Loucy (cell line): Measurements from ENCODE around the gene SLU7.

Experiments used
- H2AFZ ChIP-seq: fragments of 200-600 bp; sonication (generic); 2 replicates; pipeline ENCODE4 v1.6.0; 2016; ENCODE audit warnings: antibody characterized with exemption, mild to moderate bottlenecking, low read length, moderate library complexity
- H3F3A ChIP-seq: fragments of 200-600 bp; 2 replicates; pipeline ENCODE4 v1.6.0; 2016; ENCODE audit warnings: antibody characterized with exemption, low read depth, mild to moderate bottlenecking
- H3K27me3 ChIP-seq: fragments of 200-600 bp; sonication (generic); 2 replicates; pipeline ENCODE4 v1.6.1; 2014; ENCODE audit warnings: low read length, mild to moderate bottlenecking; ENCODE audit not compliant: insufficient read depth, poor library complexity, severe bottlenecking
- H3K36me3 ChIP-seq: fragments of 200-600 bp; sonication (generic); 2 replicates; pipeline ENCODE4 v1.6.1; 2016; ENCODE audit warnings: low read length; ENCODE audit not compliant: insufficient read depth
- H3K4me1 ChIP-seq: fragments of 200-600 bp; sonication (generic); 2 replicates; pipeline ENCODE4 v1.5.1; 2014; ENCODE audit warnings: low read length, mild to moderate bottlenecking; ENCODE audit not compliant: insufficient read depth, poor library complexity, severe bottlenecking
- H3K4me2 ChIP-seq: fragments of 200-600 bp; sonication (generic); 2 replicates; pipeline ENCODE4 v1.6.0; 2014; ENCODE audit warnings: antibody characterized with exemption, low read length, low read depth, mild to moderate bottlenecking; ENCODE audit not compliant: poor library complexity, severe bottlenecking
- H3K4me3 ChIP-seq: fragments of 200-600 bp; sonication (generic); 2 replicates; pipeline ENCODE4 v1.5.1; 2014; ENCODE audit warnings: low read length, mild to moderate bottlenecking, mixed read lengths; ENCODE audit not compliant: poor library complexity, severe bottlenecking
- H3K79me2 ChIP-seq: fragments of 200-600 bp; sonication (generic); 2 replicates; pipeline ENCODE4 v1.6.1; 2014; ENCODE audit warnings: low read length; ENCODE audit not compliant: insufficient read depth
- H3K9ac ChIP-seq: fragments of 200-600 bp; sonication (generic); 2 replicates; pipeline ENCODE4 v1.6.0; 2014; ENCODE audit warnings: mild to moderate bottlenecking, low read depth, low read length, moderate library complexity; ENCODE audit not compliant: poor library complexity, severe bottlenecking
- H3K9me2 ChIP-seq: fragments of 200-600 bp; sonication (generic); replicated peaks from 2 replicates; pipeline ENCODE4 v1.6.1; 2016; ENCODE audit warnings: low read depth, low read length, mixed read lengths
- H3K9me3 ChIP-seq: fragments of 200-600 bp; sonication (generic); 2 replicates; pipeline ENCODE4 v1.6.1; 2014; ENCODE audit warnings: mild to moderate bottlenecking, antibody characterized with exemption, low read length, low read depth; ENCODE audit not compliant: insufficient read depth
- H4K20me1 ChIP-seq: fragments of 200-600 bp; sonication (generic); 2 replicates; pipeline ENCODE4 v1.6.0; 2014; ENCODE audit warnings: antibody characterized with exemption, low read length, mild to moderate bottlenecking; ENCODE audit not compliant: insufficient read depth, poor library complexity, severe bottlenecking
- CTCF ChIP-seq: fragments of 200-600 bp; sonication (generic); conservative IDR thresholded peaks from 2 replicates; pipeline ENCODE4 v1.5.1; 2014; ENCODE audit warnings: mild to moderate bottlenecking, antibody characterized with exemption, low read length
- EZH2phosphoT487 ChIP-seq: fragments of 200-600 bp; IDR thresholded peaks from 2 replicates; pipeline ENCODE4 v1.6.1; 2018; ENCODE audit warnings: antibody characterized with exemption, mild to moderate bottlenecking, moderate library complexity, borderline replicate concordance

Gene SLU7

GRCh38 chr5:160380041-160380440 lies 38.8 kb downstream of the SLU7 start:
- Histone ChIP-seq H3K4me1 (no peaks in the 10 kb centered on the region), H3K4me3 (no peak overlapping the region), H3K79me2 (no peaks in the 10 kb centered on the region), H3K27me3 (no peaks in the 10 kb centered on the region), H3K9me3 (no peaks in the 10 kb centered on the region), H3K36me3 (no peaks in the 10 kb centered on the region), H3K4me2 (no peak overlapping the region), H3K9ac (no peak overlapping the region), H3K9me2 (no peaks in the 10 kb centered on the region), H4K20me1 (no peaks in the 10 kb centered on the region), H3F3A (no peaks in the 10 kb centered on the region), H2AFZ (no peak overlapping the region)
- TF ChIP-seq CTCF (no peak), EZH2phosphoT487 (no peak)

GRCh38 chr5:160379511-160379910 lies 39.4 kb downstream of the SLU7 start:
- no peaks in the 10 kb centered on the region for H3K4me1 ChIP-seq
- no peaks in the 10 kb centered on the region for H3K27me3 ChIP-seq
- no peaks in the 10 kb centered on the region for H3K9me3 ChIP-seq
- no peak overlapping the region for H3K9ac ChIP-seq
- no peaks in the 10 kb centered on the region for H3K9me2 ChIP-seq
- H4K20me1 ChIP-seq, result no peaks in the 10 kb centered on the region
- H3K4me3 ChIP-seq, result no peak overlapping the region
- H3K79me2 ChIP-seq, result no peaks in the 10 kb centered on the region
- no peaks in the 10 kb centered on the region for H3F3A ChIP-seq
- no peaks in the 10 kb centered on the region for H3K36me3 ChIP-seq
- no peak overlapping the region for H3K4me2 ChIP-seq
- no peak overlapping the region for H2AFZ ChIP-seq
- no peak for TF ChIP-seq CTCF
- TF ChIP-seq EZH2phosphoT487, result no peak

- Histone ChIP-seq H3K27me3 (no peaks in the 10 kb centered on the region), H3K9ac (no peak overlapping the region), H3K79me2 (no peaks in the 10 kb centered on the region), H3K4me2 (no peak overlapping the region), H3K4me3 (no peak overlapping the region), H3K36me3 (no peaks in the 10 kb centered on the region), H3F3A (no peaks in the 10 kb centered on the region), H3K4me1 (no peaks in the 10 kb centered on the region), H3K9me2 (no peaks in the 10 kb centered on the region), H4K20me1 (no peaks in the 10 kb centered on the region), H3K9me3 (no peaks in the 10 kb centered on the region), H2AFZ (no peak overlapping the region)
- TF ChIP-seq CTCF (no peak), EZH2phosphoT487 (no peak)
Observed at GRCh38 chr5:160378330-160378729, 40.6 kb downstream of the SLU7 start.
